ENCODE data around the gene C7orf57.
A peak's percentile ranks its signal among the peaks of the same experiment; 100 is the strongest.

C7orf57 gene

DNA sequence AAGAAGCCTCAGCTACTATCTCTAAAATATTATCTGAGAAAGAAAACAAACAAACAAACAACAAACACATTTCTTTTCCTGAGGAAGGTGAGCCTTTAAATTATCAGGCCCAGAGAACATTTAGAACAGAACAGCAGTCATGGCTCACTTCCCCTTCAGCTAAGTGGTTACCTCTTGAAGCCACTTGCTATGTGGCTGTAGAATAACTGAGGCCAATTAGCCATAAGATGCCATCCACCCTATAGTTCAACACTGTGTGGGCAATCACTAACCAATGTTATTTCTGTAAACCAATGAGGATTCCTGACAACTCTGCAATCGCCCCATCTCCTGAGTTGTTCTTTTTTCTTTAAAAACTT, 50.1 kb downstream of the C7orf57 start:
- DNase-seq (ENCODE audit: low spot score) = no peak

DNA sequence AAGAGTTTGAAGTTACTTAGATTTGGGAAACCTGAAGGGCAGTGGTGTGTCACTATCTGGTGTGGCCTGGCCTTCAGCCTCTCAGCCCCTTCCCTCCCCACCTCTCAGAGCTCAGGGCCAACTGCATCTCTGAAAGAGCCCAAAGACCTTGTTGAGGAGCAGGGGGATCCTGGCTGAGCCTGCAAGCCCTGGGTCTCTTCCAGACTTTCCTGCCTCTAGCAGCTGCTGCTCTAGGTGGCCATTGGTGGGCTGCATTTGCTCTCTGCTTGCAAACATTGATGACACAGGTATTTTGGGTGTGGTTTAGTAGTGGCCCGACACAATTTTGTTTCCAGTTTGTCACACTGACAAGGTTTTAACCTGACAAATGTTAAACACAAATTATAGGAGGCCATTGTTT, 50.6 kb downstream of the C7orf57 start:
- no peak for DNase-seq (ENCODE audit: low spot score)

DNA sequence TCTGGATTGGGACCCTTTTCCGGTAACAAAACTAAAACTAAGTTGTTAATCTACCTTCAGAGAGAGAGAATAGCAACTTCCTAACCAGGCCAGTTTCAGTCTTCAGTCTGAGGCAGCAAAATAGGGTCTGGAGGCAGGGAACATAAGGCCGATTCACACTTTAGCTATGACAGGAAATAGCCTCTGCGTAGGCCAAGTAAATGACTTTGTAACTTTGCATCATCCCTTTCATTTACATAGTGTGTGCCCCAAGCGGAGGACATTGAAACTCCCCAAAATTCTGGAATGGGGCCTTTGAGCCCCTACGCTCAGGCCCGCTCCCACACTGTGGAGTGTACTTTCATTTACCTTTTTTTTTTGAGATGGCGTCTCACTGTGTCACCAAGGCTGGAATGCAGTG, 52.0 kb downstream of the C7orf57 start:
- no peak for DNase-seq (ENCODE audit: low spot score)

DNA sequence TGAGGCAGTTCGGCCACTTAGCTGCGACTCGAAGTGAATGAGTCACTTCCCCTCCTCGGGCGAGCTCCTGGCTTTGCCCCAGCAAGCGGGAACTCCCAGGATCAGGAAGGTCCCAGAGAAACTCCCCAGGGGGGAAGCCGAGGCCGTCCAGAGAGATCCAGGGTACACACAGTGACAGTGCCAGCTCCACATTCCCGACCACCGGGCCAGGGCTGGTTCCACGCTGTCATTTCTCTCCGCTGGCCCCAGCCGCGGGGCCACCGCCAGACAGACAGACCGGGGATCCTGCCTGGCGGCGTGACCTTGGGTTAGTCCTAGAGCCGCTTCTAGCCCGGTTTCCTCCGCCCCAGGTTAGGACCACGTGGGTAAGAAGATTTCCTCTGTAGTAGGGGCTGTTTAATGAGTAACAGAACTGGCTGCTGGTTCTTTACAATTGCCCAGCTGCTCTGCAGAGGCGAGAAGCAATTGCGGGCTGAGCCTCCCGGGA, 53.3 kb downstream of the C7orf57 start:
- peak; percentile 89 for DNase-seq (ENCODE audit: low spot score)

DNA sequence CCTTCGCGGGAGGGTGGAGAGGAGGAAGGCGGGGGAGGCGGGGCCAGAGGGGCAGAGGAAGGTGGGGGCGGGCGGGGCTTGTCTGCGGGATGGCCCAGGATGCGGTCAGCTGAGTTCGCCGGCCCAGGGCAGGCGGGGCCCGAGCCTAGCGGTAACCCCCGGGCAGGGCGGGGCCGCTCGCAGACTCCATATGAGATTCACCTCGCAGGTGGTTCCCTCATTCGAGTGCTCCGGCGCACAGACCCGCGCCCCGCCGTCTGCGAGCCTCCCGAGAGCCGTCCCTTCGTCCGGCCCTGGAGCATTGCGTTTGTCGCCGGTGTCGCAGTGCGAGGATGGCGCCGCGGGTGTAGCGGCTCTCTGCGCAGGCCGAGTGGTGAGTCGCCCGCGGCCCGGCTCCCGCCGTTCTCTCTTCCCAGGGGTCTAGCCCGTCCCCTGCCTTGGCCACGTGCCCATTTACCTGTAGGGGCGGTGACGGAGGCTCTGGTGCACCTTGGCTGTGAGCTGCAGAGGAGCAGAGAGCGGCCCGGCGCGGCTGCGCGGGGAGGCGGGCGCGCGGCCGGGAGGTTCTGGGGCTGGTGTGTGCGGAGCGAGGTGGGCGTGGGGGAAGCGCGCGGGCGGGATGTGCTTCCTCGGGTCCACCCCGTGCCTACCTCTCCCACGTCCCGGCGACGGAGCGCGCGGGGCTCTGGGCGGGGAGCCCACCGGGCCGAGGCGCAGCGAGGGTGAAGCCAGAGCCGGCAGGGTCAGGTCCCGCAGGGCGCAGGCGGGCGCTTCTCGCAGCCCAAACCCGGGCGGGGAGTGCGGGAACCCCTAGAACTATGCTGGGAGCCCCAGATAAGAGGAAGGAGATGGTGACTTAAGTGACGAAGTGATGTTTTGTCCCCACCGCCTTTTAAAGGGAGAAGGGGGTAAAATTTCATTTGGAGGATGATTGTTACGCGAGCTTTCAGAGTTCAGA, 54.0 kb downstream of the C7orf57 start, which contains the start of gene UPP1:
UPP1 (plus strand) TSS at position 220 of the 958 bp plus-strand sequence. CDS start 5,519 bp downstream, outside the sequence.
- no peak for DNase-seq (ENCODE audit: low spot score)

DNA sequence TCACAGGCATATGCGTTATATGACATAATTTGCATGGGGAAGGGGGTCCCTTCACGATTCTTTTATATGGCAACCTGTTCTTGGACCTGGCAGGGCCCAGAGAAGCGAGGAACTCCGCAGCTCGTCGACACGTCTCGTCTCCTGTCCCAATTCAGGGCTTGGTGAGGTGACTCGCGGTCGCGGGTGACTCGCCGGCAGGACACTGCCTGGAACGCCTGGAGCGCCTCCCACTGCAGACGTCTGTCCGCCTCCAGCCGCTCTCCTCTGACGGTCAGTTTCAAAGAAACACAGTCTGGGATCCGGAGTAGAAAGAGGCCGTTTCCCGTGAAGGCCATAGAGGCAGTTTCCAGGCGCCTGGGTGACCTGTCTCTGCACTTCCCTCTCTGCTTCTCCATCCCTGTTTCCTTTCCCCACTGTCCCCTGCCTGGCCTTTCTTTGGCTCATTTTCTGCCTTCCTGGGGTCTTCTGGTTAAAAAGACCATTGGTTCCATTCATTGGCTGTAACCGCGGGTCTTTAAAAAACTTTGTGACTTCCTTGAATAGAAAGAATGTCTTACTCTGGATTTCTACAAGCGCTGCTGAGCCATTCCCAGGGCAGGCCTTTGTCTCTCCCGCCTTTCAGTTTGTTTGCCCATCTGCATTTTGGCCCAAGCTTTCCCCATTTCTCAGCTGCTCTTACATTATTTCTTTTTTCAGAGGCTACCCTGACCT, 54.9 kb downstream of the C7orf57 start:
- peak; percentile 60 for DNase-seq (ENCODE audit: low spot score)

DNA sequence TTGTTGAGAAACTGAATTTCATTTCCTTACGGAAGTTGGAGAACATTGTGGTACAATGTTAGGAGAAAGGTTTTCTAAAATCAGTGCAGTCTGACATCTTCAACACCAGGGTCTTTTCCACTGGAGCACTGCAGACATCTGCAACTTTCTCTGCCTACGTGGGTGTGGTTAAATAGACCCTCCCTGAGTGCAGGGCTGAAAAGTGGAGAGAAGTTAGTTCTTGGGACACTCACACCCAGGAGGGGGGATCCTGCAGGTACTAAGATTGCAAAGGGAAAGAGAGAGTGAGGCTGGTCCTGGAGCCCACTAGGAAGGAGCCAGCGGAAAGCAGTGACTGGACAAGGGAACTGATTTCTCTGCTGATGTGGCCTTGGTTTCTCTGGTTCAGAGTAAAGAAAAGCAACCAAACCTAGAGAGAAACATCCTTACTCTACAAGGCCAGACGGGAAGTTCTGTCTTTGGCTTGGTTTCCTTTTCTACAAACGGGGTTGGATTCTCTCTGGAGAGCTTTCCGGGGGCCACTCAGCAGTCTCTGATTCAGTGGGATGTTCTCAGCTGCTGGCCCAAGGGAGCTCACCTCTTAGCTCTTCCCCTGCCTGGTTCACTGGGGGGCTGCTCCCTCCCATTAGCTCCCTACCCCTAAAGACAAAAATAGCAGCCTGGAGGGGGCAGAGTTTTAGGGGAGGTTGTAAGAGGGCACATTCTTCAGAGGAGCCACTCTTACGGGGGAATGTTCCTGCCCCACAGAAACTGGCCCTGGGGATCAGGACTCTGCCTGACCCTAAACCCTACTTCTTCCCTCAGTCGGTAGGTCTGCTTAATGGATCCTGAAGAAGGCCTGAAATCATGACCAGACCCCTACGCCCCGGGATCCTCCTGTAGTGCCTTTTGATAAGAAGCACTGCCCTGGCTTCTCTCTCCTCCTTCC, 56.4 kb downstream of the C7orf57 start:
- DNase-seq (ENCODE audit: low spot score) = no peak

DNA sequence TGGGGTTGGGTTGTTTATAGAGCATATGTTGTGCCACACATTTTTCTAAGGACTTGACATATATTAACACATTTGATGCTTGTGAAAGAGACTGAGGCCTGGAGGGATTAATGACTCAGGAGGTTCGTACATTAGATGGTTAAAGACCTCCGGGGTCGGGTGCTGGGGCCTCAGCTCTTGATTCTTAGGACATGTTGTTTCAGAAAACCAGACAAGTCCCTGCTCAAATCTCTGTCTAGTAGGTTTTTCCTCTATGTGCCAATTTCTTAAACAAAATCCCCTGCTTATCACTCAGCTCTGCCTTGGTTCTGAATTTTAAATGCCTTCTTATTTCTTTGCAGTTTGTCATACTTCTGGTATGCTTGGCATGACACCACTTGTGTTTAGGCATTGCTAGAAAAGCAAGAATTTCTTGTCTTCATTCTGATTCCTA, 59.5 kb downstream of the C7orf57 start:
- DNase-seq (ENCODE audit: low spot score) = no peak

DNA sequence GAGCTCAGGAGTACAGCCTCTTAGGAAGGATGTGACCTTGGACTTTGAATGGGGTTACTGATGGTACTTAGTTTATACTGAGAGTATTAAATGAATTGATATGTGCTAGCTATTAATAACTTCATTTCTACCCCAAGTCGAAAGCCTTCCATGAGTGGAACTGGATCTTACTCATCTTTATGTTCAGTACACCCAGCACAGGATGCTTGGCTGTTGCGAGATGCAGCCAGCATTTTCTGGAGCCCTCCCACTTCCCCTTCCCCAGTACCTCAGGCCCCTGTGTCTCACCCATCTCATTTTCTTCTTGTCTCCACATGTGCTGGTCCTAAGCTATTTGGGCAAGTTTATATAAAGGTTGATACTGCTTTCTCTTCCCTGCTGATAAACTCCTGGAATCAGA, 60.9 kb downstream of the C7orf57 start:
- no peak for DNase-seq (ENCODE audit: low spot score)

DNA sequence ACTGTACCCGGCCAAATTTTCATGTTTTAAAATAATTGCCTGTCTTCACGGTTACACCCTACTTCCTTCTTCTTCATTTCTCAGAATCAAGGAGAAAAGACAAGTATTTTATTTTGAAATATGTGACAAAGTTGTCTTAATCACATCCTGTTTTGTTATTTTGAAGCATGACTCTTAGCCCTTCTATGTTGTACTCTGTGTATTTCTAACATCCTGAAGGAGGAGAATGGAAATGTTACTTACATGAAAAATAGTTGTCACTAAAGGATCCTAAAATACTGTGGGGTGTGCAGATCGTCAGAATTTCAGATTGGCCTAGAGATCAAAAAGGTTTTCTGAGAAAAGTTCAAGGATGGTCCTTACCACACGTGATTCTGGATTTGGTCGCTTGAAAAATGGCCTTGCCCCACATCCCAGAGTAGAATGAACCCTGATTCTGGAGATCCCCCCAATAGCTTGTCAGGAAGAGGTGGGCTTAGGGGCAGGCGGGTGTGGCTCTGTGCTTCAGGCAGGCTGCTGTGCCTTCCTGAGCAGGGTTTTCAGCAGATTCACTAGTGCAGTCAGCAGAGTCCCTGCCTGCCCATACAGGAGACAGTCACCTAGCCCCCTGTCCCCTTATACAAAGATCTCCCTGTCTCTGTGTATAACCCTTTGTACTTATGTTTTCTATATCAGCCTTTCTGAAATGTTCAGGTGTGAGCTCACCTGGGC, 62.3 kb downstream of the C7orf57 start:
- DNase-seq (ENCODE audit: low spot score) = no peak

DNA sequence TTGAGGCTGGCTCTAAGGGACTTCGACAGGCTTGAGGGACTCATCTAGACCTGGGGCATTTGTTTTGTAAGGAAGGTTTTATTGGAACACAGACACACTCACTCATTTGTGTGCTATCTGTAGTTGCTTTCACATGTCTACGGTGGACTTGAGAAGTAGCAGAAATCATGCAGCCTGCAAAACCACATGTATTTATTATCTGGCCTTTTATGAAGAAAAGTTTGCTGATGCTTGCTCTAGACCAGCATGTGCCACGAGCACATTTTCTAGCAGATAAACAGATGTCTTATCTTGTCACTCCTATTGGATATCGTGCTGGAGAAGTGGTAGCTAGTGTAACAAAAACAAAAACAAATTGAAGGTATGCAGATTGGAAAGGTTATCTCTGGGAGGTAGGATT, 63.5 kb downstream of the C7orf57 start:
- no peak for DNase-seq (ENCODE audit: low spot score)

DNA sequence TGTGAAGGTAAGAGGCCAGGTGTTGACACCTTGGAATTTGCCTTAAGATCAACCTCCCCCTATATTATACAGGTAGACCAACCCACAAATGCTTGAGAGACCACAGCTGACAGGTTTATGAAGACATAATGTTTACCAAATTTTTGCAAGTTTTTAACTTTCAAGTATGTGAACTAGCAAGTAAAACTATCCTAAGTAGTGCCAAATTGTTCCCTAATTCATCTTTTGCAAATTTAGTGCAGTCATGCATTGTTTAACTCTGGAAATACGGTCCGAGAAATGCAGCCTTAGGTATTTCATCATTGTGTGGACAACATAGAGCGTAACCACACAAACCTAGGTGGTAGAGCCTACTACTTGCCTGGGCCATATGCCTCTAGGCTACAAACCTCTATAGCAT, 64.4 kb downstream of the C7orf57 start:
- DNase-seq (ENCODE audit: low spot score) = no peak

DNA sequence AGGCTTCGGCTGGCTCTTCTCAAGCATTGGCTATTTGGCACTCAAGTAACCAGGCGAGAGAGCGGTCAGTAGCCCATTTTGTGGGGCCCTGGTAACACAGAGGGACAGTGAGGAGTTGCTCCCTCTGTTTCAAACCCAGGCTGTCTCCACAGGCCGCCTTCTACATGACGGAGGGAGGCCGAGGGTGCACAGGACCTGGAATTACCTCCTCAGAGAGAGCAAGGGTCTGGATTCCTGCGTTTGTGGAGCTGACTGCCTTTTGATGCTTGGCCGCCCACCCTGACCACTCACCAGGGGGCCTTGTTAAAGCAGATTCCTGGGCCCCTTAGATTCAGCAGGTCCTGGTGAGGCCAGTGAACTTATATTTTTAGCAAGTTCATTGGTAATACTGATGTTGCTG, 66.0 kb downstream of the C7orf57 start:
- DNase-seq (ENCODE audit: low spot score) = no peak

DNA sequence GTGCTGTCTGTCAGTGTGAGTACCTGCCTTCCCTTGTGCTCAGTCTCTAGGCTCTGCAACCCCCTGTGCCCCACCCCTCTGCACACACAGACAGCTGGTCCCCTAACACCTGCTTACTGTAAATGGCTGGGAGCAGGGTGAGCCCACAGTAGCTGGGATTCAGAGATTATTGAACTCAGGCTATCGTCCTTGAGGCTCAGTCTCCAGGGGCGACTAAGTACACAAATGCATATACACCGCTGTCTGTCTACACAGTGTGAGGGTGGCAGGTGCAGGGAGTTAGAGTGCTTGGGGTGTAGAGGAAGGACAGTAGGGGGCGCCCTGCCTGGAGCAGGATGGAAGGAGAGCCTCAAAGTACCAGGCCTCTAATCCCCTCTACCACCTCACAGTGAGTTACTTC, 66.6 kb downstream of the C7orf57 start:
- no peak for DNase-seq (ENCODE audit: low spot score)

DNA sequence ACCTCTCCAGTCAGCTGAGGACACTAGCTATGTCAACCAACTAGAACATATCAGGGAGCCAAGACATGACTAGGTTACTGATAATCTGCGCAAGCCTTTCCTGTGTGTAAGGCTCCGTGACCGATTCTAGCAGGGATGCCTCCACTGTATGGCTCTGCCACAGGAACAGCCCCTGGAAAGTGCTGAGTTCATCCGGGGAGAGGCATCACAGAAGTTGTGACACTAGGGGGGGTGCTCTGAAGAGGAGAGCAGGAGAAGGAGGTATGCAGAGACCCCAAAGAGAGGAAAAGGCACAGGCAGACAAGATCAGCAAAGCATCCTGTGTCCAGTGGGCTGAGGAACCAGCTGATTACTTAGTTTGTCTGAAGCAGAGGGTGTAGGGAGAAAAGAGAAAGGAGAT, 67.2 kb downstream of the C7orf57 start:
- no peak for DNase-seq (ENCODE audit: low spot score)

DNA sequence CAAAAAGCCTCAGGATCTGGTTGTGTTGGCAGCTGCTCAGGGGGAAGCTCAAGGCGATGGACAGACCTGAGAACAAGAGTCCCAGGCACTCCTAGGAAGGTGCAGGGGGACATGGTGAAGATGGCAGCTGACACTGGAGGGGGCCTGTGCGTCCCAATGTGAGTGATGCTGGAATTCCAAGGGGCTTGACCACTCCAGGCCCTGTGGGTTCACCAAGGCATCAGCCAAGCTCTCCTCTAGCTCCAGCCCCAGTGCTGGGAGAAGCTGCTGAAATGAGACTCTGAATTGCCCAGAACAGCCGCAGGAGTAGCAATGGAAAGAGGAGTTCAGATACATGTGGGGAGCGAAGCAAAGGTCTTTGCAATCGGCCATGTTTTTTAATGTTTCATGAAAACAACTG, 69.7 kb downstream of the C7orf57 start:
- no peak for DNase-seq (ENCODE audit: low spot score)

DNA sequence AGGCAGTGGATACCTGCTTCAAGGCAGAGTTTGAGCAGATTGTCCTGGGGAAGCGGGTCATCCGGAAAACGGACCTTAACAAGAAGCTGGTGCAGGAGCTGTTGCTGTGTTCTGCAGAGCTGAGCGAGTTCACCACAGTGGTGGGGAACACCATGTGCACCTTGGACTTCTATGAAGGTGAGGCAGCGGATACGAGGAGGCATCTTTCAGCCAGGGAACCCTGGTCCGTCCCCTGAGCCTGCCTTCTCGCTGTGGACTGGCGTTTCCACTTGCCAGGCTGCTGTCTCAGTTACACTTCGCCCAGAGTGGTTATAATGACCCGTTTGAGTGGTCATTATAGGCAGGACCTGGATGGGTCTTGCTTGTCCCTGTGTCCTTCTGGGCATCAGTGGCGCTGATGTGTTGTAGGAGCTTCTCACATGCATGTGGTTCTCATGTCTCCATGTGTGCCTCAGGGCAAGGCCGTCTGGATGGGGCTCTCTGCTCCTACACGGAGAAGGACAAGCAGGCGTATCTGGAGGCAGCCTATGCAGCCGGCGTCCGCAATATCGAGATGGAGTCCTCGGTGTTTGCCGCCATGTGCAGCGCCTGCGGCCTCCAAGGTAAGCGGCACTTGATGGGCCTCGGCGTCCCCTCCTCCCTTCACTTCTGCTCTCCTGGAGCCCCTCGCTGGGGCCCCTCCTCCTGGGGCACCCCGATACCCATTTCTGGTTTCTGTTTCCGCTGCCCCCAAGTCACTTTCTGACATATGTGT, 71.7 kb downstream of the C7orf57 start:
- no peak for DNase-seq (ENCODE audit: low spot score)

DNA sequence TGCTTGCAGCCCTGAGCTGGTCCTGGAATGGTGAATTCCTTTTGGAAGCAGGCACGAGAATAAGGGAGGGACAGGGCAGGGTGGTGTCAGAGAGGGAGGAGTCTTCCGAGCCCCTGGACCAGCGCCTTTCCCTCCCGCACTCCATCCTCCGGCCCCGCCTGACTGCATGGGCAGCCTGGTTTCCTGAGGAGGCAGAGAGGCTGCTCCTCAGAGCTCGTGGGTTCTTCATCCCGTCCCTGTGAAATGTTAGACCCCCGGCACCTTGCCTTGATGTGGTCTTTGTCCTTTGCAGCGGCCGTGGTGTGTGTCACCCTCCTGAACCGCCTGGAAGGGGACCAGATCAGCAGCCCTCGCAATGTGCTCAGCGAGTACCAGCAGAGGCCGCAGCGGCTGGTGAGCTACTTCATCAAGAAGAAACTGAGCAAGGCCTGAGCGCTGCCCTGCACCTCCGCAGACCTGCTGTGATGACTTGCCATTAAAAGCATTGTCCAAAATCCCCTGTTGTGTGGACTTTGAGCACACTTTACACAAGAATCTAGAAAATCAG, 72.7 kb downstream of the C7orf57 start:
- DNase-seq (ENCODE audit: low spot score) = no peak

DNA sequence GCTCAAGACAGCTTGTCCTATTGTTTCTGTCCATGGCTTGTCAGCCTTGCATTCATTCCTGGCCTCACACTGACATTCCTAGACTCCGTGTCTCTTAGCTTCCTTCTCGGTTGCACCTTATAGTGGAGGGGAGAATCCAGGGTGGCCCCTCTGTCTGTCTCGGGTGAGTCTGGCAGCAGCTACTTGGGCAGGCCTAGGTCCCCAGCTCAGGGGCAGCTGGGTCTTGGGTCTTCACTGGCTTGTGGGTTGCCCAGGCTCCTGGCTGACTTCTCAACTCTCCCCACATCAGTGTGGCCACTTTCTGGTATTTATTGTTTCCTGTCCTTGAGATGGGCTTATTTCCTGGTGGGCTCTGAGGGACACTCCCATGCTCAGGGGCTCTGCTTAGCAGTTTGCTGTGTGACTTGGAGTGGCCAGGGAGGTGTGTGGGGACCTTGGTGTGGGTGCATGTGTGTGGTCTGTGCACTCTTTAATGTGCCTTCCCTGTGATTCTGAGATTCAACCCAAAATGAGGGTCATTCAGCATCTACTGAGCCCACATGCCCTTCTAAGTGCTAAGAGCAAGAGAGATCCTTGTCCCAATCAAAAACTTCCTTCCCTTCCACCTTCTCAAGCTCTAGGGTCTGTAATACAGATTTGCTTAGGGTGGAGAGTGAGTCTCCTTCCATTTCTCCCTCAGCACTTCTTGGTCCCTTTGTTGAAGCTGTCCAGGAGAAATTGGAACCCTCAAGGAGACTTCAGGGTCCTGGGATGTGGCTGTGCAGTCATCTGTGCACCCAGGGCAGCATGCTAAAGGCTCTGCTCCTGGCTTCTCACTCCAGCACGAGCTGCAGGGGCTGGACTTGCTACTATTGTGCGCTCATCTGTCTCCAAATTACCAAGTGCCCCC, 73.9 kb downstream of the C7orf57 start:
- DNase-seq (ENCODE audit: low spot score) = no peak

Measured in ecto neural progenitor cell (in vitro differentiated cells).